K562 (cell line): ENCODE measurements around the gene PTPN12. TPM values are rescaled to one million over a fixed set of nuclear protein-coding genes. Genes with fewer than 3 reads are reported as not detected.
"Not testable (repeated sequence)": the region's sequence is repeated elsewhere in the genome, so short reads cannot be mapped to it uniquely, and the experiment has no call there.

Experiments used
- ATAC-seq: fragments of 200-7000 bp; cut with Tn5 transposase; 3 replicates; pipeline ENCODE4 v1.9.1; 2020; ENCODE audit warnings: moderate library complexity
- BruUV-seq: library from RNA; stranded (reverse); fragments of 400-500 nt; replicated peaks from 2 replicates; lab custom pipeline; 2021; lab: Mats Ljungman, UMichigan
- CTCF ChIA-PET: fragments of 300-600 bp; formaldehyde crosslinking; extraction: SDS; loops from one replicate; lab custom pipeline; 2021; ENCODE audit warnings: low intra/inter-chr PET ratio; lab: Yijun Ruan, JAX
- POLR2A ChIA-PET: fragments of 300-600, 350-650 bp; sonication (Branson Sonifier 250); formaldehyde crosslinking; extraction: SDS; loops from one replicate; lab custom pipeline; 2021; ENCODE audit warnings: antibody characterized with exemption, inconsistent platforms; lab: Yijun Ruan, JAX
- DNase-seq, 4 experiments: peaks; one replicate each; pipeline versions ENCODE4 v3.0.0 to v3.0.0-alpha.2; 2011 to 2018; ENCODE audit warnings: low spot score in 3 of 4, mixed read lengths in 3 of 4; ENCODE audit errors: extremely low read depth in 1 of 4
- FAIRE-seq: peaks from 2 replicates; lab custom pipeline; 2011; peaks lifted over from hg19 to GRCh38; lab: Jason Lieb, UNC
- H2AFZ ChIP-seq: 2 replicates; pipeline ENCODE4 v1.6.0; 2011; ENCODE audit warnings: low read depth, low read length, control low read depth, inconsistent platforms
- H3K27ac ChIP-seq: fragments of 200-600 bp; 3 replicates; pipeline ENCODE4 v1.8.0; 2011; ENCODE audit warnings: low read depth, mild to moderate bottlenecking, control low read depth, inconsistent platforms, low read length, moderate library complexity, mixed read lengths; ENCODE audit errors: extremely low read depth
- H3K27me3 ChIP-seq, 2 experiments: fragments of 300-600 bp in 1 of 2; 2 replicates in 1 of 2; 3 replicates in 1 of 2; pipeline versions ENCODE4 v1.6.0 to v1.8.0; 2011; ENCODE audit warnings: inconsistent platforms in 2 of 2, low read length in 2 of 2, mild to moderate bottlenecking in 1 of 2, mixed read lengths in 1 of 2, moderate library complexity in 1 of 2; ENCODE audit not compliant: control insufficient read depth in 2 of 2, insufficient read depth in 2 of 2
- H3K36me3 ChIP-seq: fragments of 300-600 bp; 3 replicates; pipeline ENCODE4 v1.8.0; 2011; ENCODE audit warnings: mild to moderate bottlenecking, low read length, inconsistent platforms; ENCODE audit not compliant: control insufficient read depth, insufficient read depth
- H3K4me1 ChIP-seq, 2 experiments: fragments of 200-600 bp in 1 of 2; replicated peaks in 1 of 2; 2 replicates in 1 of 2; 3 replicates in 1 of 2; pipeline versions ENCODE4 v1.5.1 to v1.8.0; 2011; ENCODE audit warnings: inconsistent platforms in 2 of 2, low read length in 2 of 2, mild to moderate bottlenecking in 1 of 2, mixed read lengths in 1 of 2, moderate library complexity in 1 of 2; ENCODE audit not compliant: control insufficient read depth in 2 of 2, insufficient read depth in 2 of 2
- H3K4me2 ChIP-seq: 2 replicates; pipeline ENCODE4 v1.6.1; 2011; ENCODE audit warnings: low read length, control low read depth, inconsistent platforms, mixed read lengths; ENCODE audit not compliant: insufficient read depth
- H3K4me3 ChIP-seq: fragments of 200-600 bp; sonication (generic), shearing (Covaris generic); 2 replicates; pipeline ENCODE4 v1.5.1; 2016; ENCODE audit warnings: control low read depth, inconsistent platforms
- H3K79me2 ChIP-seq: fragments of 200-600 bp; 3 replicates; pipeline ENCODE4 v1.8.0; 2011; ENCODE audit warnings: low read length, inconsistent platforms; ENCODE audit not compliant: control insufficient read depth, insufficient read depth
- H3K9ac ChIP-seq, 2 experiments: 2 replicates each; pipeline versions ENCODE4 v1.6.0 to v1.6.1; 2011; ENCODE audit warnings: low read depth in 2 of 2, low read length in 2 of 2, control low read depth in 1 of 2, inconsistent platforms in 1 of 2, mild to moderate bottlenecking in 1 of 2, mixed read lengths in 1 of 2; ENCODE audit not compliant: insufficient read depth in 1 of 2
- H3K9me1 ChIP-seq: one replicate; pipeline ENCODE4 v1.6.0; 2011; ENCODE audit warnings: inconsistent platforms, mild to moderate bottlenecking, low read length, moderate library complexity; ENCODE audit not compliant: control insufficient read depth, insufficient read depth
- H3K9me3 ChIP-seq: replicated peaks from 2 replicates; pipeline ENCODE4 v1.5.1; 2011; ENCODE audit warnings: low read depth, low read length, inconsistent platforms; ENCODE audit not compliant: control insufficient read depth, insufficient read depth
- H4K20me1 ChIP-seq: replicated peaks from 2 replicates; pipeline ENCODE4 v1.6.1; 2011; ENCODE audit warnings: low read length, inconsistent platforms, mixed read lengths; ENCODE audit not compliant: control insufficient read depth, insufficient read depth
- ATF7 ChIP-seq: fragments of 450-650 bp; IDR thresholded peaks from 2 replicates; pipeline ENCODE4 v1.7.1; 2014; ENCODE audit warnings: mild to moderate bottlenecking, moderate library complexity
- CTBP1 ChIP-seq: fragments of 450-650 bp; IDR thresholded peaks from 2 replicates; pipeline ENCODE4 v1.6.1; 2016; ENCODE audit warnings: borderline replicate concordance
- DIDO1 ChIP-seq: fragments of 450-650 bp; IDR thresholded peaks from 2 replicates; pipeline ENCODE4 v1.6.1; 2016; ENCODE audit warnings: low read depth, missing biosample characterization, missing genetic modification characterization
- FOXK2 ChIP-seq, 2 experiments: fragments of 450-650 bp; IDR thresholded peaks in 1 of 2; conservative IDR thresholded peaks in 1 of 2; 2 replicates each; pipeline ENCODE4 v1.6.1; 2016; ENCODE audit warnings: low read depth in 2 of 2, mild to moderate bottlenecking in 1 of 2
- NBN ChIP-seq: fragments of 450-650 bp; IDR thresholded peaks from 2 replicates; pipeline ENCODE4 v1.6.1; 2016; ENCODE audit warnings: low read depth, mild to moderate bottlenecking
- RAD21 ChIP-seq, 2 experiments: fragments of 250-450 bp in 1 of 2; fragments of 450-650 bp in 1 of 2; sonication (Bioruptor Pico) in 1 of 2; formaldehyde crosslinking in 1 of 2; IDR thresholded peaks in 1 of 2; conservative IDR thresholded peaks in 1 of 2; 2 replicates each; pipeline versions ENCODE4 v1.4.0 to v1.8.0; 2020 to 2022; ENCODE audit warnings: mild to moderate bottlenecking in 2 of 2, moderate library complexity in 1 of 2
- SMARCA4 ChIP-seq: fragments of 450-650 bp; IDR thresholded peaks from 2 replicates; pipeline ENCODE4 v1.6.1; 2016
- WGBS: fragments of 100-300 bp; shearing (Covaris generic); methylation state at CpG from one replicate; pipeline ENCODE4 v1.1.6; 2016; ENCODE audit warnings: low coverage, mixed read lengths; ENCODE audit not compliant: insufficient coverage; ENCODE audit errors: missing lambda C conversion rate; 5-methylcytosine and 5-hydroxymethylcytosine counted together
- in situ Hi-C: fragments of 300-500 bp; cut with MboI; formaldehyde crosslinking; loops from 4 replicates; pipeline ENCODE4 v1.15.0; 2018; ENCODE audit warnings: inconsistent platforms, mixed read lengths
- intact Hi-C: fragments of 100-400 bp; cut with micrococcal nuclease; formaldehyde crosslinking; loops from 2 replicates; pipeline ENCODE4 v1.14.2; 2022
- polyA plus RNA-seq, 8 experiments: library from polyadenylated mRNA; depleted of rRNA in 4 of 8; stranded (reverse) in 5 of 8; unstranded in 3 of 8; fragments of >200 nt; fragmentation: Nextera tagmentation in 2 of 8; fragmentation: Illumina TruSeq in 1 of 8; extraction: Ambion mirVana in 2 of 8; extraction: Trizol in 1 of 8; gene quantifications; 2 replicates each; pipeline versions ENCODE4 v1.2.1 to v1.2.3, GENCODE V29; 2011 to 2014; ENCODE audit warnings: inconsistent platforms in 1 of 8, missing spikeins in 1 of 8
- total RNA-seq, 7 experiments: library from RNA; depleted of rRNA in 6 of 7; stranded (reverse); fragments of >200 nt in 6 of 7; fragmentation: Illumina TruSeq in 2 of 7; extraction: Trizol in 2 of 7; gene quantifications; 2 replicates each; pipeline versions ENCODE4 v1.2.1 to v1.2.3, GENCODE V29; 2011 to 2021; ENCODE audit warnings: low replicate concordance in 1 of 7
- TF ChIP-seq, protein P1 (sequence below): fragments of 450-650 bp; IDR thresholded peaks from 2 replicates; pipeline ENCODE4 v1.6.1; 2018; ENCODE audit not compliant: partially characterized antibody
- TF ChIP-seq, protein P2 (sequence below): IDR thresholded peaks from 2 replicates; pipeline ENCODE4 v1.6.1; 2011; ENCODE audit warnings: borderline replicate concordance, low read depth, mild to moderate bottlenecking, moderate library complexity, low read length; ENCODE audit not compliant: insufficient read depth, poor library complexity, severe bottlenecking
- TF ChIP-seq, protein P3 (sequence below): sonication (generic); IDR thresholded peaks from 2 replicates; pipeline ENCODE4 v1.6.1; 2016

PTPN12 gene
- total and polyA plus RNA-seq, 9 of the 15 experiments (the other 6 are each of a cell fraction or from before 2014, with no cell fraction given) = 15.3 to 79.8 (median 26.6) TPM

DNA sequence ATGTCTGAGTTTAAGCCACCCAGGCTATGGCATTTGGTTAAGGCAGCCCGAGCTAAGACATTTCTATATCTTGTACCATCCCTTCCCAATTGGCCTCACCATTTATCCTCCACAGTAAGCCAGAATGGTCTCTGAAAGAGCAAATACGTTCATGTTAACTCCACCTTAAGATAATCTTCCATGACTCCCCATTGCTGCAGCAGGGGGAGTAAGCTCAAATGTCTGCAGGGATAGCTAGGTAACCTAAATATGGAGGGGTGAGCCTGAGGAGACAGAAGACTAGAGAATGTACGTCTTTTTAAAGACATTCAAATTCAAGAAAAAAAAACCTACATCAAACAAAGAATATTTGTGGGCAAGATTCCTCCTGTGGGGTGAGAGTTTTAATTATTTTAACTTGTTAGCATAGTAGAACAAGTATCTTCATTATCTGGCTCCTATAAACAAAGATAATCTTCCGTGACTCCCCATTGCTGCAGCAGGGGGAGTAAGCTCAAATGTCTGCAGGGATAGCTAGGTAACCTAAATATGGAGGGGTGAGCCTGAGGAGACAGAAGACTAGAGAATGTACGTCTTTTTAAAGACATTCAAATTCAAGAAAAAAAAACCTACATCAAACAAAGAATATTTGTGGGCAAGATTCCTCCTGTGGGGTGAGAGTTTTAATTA lies 24.0 kb upstream of the PTPN12 start:
- TF ChIP-seq RAD21 (CRISPR knock-in tag; conservative IDR thresholded peaks at IDR 0.05 in 1 of 2, IDR thresholded peaks at IDR 0.05 in 1 of 2) (0 out of 4 replicates have a peak, but pooled peaks have one; percentile 12 to 29), CTBP1 (peak; percentile 40; the same call in 1 of the 2 replicates), NBN (peak; percentile 43; the same call in 1 of the 2 replicates), FOXK2 (conservative IDR thresholded peaks at IDR 0.05 in 1 of 2, IDR thresholded peaks at IDR 0.05 in 1 of 2; ENCODE audit: low read depth in 2 of 2) (peak in 1 of 2 experiments; percentile 50; a peak in 2 of 4 replicates), SMARCA4 (peak; percentile 56; the same call in 1 of the 2 replicates), ATF7 (peak; percentile 37), DIDO1 (peak; percentile 39; the same call in 1 of the 2 replicates)
- TF ChIP-seq, protein P1, sequence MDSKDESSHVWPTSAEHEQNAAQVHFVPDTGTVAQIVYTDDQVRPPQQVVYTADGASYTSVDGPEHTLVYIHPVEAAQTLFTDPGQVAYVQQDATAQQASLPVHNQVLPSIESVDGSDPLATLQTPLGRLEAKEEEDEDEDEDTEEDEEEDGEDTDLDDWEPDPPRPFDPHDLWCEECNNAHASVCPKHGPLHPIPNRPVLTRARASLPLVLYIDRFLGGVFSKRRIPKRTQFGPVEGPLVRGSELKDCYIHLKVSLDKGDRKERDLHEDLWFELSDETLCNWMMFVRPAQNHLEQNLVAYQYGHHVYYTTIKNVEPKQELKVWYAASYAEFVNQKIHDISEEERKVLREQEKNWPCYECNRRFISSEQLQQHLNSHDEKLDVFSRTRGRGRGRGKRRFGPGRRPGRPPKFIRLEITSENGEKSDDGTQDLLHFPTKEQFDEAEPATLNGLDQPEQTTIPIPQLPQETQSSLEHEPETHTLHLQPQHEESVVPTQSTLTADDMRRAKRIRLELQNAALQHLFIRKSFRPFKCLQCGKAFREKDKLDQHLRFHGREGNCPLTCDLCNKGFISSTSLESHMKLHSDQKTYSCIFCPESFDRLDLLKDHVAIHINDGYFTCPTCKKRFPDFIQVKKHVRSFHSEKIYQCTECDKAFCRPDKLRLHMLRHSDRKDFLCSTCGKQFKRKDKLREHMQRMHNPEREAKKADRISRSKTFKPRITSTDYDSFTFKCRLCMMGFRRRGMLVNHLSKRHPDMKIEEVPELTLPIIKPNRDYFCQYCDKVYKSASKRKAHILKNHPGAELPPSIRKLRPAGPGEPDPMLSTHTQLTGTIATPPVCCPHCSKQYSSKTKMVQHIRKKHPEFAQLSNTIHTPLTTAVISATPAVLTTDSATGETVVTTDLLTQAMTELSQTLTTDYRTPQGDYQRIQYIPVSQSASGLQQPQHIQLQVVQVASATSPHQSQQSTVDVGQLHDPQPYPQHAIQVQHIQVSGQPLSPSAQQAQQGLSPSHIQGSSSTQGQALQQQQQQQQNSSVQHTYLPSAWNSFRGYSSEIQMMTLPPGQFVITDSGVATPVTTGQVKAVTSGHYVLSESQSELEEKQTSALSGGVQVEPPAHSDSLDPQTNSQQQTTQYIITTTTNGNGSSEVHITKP = peak; percentile 26
- TF ChIP-seq, protein P2, sequence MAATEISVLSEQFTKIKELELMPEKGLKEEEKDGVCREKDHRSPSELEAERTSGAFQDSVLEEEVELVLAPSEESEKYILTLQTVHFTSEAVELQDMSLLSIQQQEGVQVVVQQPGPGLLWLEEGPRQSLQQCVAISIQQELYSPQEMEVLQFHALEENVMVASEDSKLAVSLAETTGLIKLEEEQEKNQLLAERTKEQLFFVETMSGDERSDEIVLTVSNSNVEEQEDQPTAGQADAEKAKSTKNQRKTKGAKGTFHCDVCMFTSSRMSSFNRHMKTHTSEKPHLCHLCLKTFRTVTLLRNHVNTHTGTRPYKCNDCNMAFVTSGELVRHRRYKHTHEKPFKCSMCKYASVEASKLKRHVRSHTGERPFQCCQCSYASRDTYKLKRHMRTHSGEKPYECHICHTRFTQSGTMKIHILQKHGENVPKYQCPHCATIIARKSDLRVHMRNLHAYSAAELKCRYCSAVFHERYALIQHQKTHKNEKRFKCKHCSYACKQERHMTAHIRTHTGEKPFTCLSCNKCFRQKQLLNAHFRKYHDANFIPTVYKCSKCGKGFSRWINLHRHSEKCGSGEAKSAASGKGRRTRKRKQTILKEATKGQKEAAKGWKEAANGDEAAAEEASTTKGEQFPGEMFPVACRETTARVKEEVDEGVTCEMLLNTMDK = peak; percentile 40
- TF ChIP-seq, protein P3, sequence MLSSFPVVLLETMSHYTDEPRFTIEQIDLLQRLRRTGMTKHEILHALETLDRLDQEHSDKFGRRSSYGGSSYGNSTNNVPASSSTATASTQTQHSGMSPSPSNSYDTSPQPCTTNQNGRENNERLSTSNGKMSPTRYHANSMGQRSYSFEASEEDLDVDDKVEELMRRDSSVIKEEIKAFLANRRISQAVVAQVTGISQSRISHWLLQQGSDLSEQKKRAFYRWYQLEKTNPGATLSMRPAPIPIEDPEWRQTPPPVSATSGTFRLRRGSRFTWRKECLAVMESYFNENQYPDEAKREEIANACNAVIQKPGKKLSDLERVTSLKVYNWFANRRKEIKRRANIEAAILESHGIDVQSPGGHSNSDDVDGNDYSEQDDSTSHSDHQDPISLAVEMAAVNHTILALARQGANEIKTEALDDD = peak; percentile 77
- in situ Hi-C loops, H3K9ac ChIP-seq, H3K36me3 ChIP-seq, H3K27me3 ChIP-seq, H3K4me1 ChIP-seq, H3K4me3 ChIP-seq, H3K9me3 ChIP-seq, BruUV-seq, intact Hi-C loops, H3K9me1 ChIP-seq, H4K20me1 ChIP-seq, H3K79me2 ChIP-seq, DNase-seq, CTCF ChIA-PET: not testable (repeated sequence)
- Histone ChIP-seq H3K27ac (peak overlapping the region; percentile 30; the same call in 1 of the 3 replicates), H3K4me2 (peak overlapping the region; percentile 50), H2AFZ (peak overlapping the region; percentile 87)
- ATAC-seq (peak; percentile 93), FAIRE-seq (peak; percentile 78)
- POLR2A ChIA-PET = interaction anchor here (0.6 to 1.9 kb wide), 5 partner anchors 10 to 122 kb away, joined by 3 to 5 read pairs (median 4); no protein-coding TSS in a partner anchor
- 8% methylated on average over 3 of the region's 5 CpGs for WGBS
